ENCODE measurements around the gene IL4.

GRCh38 chr5:132679166-132679565 is 5.4 kb downstream of the IL4 start:
- TF ChIP-seq, protein P1, sequence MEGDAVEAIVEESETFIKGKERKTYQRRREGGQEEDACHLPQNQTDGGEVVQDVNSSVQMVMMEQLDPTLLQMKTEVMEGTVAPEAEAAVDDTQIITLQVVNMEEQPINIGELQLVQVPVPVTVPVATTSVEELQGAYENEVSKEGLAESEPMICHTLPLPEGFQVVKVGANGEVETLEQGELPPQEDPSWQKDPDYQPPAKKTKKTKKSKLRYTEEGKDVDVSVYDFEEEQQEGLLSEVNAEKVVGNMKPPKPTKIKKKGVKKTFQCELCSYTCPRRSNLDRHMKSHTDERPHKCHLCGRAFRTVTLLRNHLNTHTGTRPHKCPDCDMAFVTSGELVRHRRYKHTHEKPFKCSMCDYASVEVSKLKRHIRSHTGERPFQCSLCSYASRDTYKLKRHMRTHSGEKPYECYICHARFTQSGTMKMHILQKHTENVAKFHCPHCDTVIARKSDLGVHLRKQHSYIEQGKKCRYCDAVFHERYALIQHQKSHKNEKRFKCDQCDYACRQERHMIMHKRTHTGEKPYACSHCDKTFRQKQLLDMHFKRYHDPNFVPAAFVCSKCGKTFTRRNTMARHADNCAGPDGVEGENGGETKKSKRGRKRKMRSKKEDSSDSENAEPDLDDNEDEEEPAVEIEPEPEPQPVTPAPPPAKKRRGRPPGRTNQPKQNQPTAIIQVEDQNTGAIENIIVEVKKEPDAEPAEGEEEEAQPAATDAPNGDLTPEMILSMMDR (IDR thresholded peaks at IDR 0.05; ENCODE audit: poor library complexity) = no peak
- TF ChIP-seq EZH2 (IDR thresholded peaks at IDR 0.05; ENCODE audit: borderline replicate concordance) = no peak

All from hepatocyte (in vitro differentiated cells).